ENCODE measurements around the gene SERPINA10.
"Not testable (repeated sequence)": the region's sequence is repeated elsewhere in the genome, so short reads cannot be mapped to it uniquely, and the experiment has no call there.

The SERPINA10 gene

GRCh38 chr14:94313991-94314655 lies 21.1 kb upstream of the SERPINA10 start:
- DNase-seq (ENCODE audit: low read depth) = no peak

DNA sequence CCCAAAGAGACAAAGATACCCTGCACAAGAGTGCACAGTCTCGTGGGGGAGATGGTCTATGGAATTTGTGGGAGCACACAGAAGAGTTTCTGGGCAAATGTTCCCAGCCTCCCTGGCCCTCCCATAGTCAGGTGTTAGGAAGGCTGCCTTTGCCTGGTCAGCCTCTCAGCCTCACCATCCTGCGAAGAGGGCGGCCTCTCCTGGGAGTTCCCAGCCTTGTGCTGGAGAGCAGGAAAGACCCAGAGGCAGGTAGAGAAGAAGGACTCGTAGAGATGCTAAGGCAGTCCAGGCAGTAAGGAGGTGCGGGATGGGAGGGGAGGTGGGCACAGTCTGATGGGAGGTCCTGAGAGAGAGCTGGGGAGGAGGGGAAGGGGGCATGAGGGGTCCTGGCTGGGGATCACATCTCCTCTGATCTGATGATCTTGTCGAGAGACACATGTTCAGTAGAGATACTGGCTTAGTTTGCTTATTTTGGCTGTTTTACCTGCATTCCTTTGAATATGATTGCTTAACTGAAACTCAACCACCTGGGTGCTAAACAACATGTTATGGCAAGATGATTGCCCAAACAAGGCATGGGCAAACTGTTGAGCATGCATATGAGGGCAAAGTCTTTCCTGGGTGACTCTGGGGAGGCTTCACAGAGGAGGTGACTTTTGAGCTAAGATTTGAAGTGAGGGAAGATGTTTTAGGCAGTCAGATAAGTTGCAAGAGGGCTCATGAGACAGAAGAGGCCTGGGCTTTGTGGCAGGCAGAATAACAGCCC lies 19.6 kb upstream of the SERPINA10 start:
- no peak for DNase-seq (ENCODE audit: low read depth)

DNA sequence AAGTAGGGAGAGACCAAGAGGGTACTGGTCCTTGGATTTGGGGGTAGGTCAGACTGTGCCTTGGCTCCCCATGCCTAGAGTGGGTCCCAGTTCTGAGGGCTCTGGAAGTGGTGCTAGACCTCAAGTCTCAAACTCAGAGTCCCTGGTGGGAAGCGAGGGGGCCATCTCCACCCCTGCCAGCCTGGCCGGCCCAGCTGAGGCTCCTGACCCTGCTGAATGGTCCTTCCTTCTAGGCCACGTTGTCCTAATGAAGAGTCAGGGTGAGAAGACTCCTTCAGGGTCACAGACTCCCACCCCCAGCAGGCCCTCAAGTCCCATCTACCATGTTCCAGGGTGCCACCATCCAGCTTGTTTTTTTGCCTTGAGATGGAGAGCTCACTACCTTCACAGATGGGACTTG lies 17.2 kb upstream of the SERPINA10 start:
- no peak for DNase-seq (ENCODE audit: low read depth)

GRCh38 chr14:94309721-94310120 lies 16.7 kb upstream of the SERPINA10 start:
- no peak for DNase-seq (ENCODE audit: low read depth)

DNA sequence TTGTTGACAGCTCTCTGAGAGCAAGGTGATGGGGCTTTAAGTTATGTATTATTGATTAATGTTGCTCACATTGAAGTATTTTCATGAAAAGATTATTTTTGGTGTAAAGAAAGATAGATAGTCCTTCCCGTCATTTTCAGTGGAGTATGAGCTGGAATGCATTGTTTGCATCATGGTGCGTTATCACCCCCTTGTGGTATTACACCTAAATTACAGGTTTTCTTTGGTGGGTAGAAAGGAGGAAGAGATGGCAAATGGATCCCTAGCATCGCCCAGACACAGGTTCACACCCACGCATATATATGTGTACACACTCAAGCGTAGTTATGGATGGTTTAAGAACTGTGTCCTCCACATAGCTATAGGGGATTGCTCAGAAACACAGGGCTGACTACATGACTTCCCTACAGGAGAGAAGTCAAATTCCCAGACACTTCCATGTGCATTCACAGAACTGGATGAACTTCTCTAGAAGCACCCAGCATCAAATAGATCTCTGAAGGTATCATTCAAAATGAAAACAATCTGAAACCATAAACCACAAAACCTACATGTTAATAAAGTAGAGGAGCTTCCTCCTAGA lies 14.4 kb upstream of the SERPINA10 start:
- DNase-seq (ENCODE audit: low read depth) = no peak

- no peak for DNase-seq (ENCODE audit: low read depth)
Measured at GRCh38 chr14:94306047-94306978, 13.2 kb upstream of the SERPINA10 start.

DNA sequence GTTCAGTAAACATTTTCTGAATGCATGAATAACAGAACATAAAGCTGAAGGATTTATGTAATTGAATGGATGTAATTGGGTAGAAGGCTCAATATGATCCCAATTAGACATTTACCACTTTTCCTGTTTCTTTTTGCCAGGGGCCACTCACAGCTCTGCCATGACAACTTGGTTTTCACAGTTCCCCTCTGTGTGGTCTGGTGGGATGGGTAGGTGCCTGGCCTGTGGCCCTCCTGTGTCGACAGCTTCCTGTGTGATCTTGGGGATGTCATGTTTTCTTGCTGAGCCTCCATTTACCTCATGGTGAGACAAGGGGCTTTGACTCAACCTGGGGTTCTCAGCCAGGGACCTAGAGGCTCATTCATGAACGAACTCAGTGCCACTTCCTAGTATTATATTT lies 12.6 kb upstream of the SERPINA10 start:
- DNase-seq (ENCODE audit: low read depth) = no peak

DNA sequence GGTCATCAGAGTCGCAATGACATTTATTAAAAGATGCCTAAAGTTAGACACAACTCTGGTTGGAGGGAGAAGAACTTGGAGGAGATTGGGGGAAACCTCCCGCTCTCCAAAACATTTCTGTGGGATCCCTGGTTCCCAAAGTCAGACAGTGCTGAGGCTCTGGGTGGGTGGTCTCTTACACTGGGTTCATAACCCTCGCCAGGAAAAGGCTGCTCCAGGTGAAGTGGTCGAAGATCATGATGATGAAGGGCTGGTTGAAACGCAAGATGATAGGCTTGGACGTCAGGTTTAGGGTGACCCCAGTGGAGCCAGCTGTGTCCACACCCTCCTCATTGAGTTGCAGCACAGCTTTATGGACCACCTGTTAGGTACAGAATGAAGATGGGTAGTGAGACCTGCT lies 11.2 kb upstream of the SERPINA10 start:
- DNase-seq (ENCODE audit: low read depth) = no peak

- DNase-seq (ENCODE audit: low read depth) = no peak
Measured at GRCh38 chr14:94303111-94303510, 10.0 kb upstream of the SERPINA10 start.

- DNase-seq (ENCODE audit: low read depth) = no peak
Measured at GRCh38 chr14:94298130-94298529, 5.1 kb upstream of the SERPINA10 start.

- DNase-seq (ENCODE audit: low read depth) = not testable (repeated sequence)
Measured at GRCh38 chr14:94296181-94296545, 3.1 kb upstream of the SERPINA10 start.

GRCh38 chr14:94295360-94296180 lies 2.5 kb upstream of the SERPINA10 start:
- no peak for DNase-seq (ENCODE audit: low read depth)

DNA sequence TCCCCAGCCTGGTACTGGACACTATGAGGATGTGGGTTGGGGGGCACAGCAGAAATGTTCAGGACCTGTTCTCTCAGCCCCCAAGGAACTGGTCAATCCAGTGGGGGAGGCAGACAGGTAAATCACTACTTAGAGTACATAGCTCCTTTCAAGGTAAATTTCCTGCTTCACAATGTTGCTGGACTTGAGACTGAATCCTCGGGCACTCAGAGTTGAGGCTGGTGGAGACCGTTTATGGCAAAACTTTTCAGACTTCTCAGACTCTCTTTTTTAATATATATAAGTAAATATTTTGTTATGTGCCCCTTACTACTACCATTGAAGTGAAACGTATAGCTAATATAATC lies 483 bp upstream of the SERPINA10 start:
- no peak for DNase-seq (ENCODE audit: low read depth)

DNA sequence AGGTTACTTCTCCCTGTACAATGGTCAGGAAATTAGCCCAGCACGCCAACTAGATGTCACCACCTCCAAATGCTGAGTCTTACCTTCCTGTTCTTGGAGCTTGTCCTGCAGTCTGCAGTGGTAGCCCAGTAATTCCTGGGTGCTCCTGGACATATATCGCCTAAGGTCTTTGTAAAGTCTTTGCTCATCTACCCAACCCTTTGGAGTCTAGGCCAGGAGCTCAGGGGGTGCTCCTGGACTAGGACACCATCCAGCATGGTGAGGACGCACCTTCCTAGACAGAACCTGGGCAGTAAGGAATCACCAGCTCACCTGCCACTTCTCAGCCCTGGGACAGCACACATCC lies 569 bp downstream of the SERPINA10 start:
- no peak for DNase-seq (ENCODE audit: low read depth)

DNA sequence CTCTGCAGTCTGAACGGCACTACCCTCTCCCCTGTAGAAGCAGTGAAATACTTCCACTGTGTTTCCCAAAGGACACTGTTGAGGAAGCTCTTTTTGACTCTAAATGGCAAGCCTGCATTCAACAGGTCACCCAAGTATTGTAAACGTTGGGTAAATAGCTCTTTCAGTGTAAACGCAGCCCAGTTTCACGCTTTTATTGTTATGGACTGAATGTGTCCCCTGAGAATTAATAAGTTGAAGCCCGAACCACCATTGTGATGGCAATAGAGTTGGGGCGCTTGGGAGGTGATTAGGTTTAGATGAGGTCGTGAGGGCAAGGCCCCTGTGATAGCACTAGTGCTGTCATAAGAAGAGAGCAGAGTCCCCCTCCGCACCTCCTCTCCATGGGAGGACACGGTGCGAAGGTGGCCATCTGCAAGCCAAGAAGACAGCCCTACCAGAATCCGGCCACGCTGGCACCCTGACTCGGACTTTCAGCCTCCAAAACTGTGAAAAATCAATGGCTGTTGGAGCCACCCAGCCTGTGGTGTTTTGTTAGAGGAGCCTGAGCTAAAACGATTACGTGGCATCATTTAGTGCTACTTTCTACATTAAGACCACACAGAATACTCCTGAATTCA lies 1.1 kb downstream of the SERPINA10 start:
- no peak for DNase-seq (ENCODE audit: low read depth)

GRCh38 chr14:94291159-94291905 lies 1.7 kb downstream of the SERPINA10 start:
- no peak for DNase-seq (ENCODE audit: low read depth)

DNA sequence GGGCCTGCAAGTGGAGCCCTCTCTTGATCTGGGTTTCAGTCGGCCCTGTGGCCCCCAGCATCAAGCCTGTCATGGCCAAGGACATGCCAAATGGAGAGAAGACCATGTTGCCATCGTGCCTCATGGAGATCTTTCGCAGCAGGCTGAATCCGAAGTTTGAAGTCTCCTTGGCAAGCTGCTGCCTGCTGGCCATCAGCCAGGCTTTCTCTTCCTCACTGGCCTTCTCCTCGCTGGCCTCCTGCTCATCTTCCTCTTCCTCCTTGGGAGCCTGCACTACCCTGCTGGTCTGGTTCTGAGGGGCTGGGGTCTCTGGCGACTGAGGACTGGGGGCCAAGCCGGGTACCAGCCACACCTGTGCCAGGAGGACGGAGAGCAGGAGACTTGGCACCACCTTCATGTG lies 2.9 kb downstream of the SERPINA10 start:
- no peak for DNase-seq (ENCODE audit: low read depth)

- DNase-seq (ENCODE audit: low read depth) = no peak
Measured at GRCh38 chr14:94288610-94289465, 4.2 kb downstream of the SERPINA10 start.

DNA sequence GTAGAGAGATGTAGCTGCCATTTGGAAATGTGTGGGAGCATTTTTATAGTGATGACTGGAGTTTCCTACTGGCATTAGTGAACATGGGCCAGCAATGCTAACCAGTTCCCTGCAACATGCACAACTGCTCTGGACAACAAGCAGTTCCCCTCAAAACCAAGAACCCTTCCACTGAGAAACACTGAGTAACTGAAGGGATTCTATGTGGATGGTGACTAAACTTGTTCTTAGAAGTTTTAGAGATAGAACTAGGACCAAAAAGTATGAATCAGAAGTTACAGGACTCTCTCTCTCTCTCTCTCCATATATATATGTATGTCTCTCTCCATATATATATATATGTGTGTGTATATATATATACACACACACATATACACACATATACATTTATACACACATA lies 7.9 kb downstream of the SERPINA10 start:
- DNase-seq (ENCODE audit: low read depth) = no peak

DNA sequence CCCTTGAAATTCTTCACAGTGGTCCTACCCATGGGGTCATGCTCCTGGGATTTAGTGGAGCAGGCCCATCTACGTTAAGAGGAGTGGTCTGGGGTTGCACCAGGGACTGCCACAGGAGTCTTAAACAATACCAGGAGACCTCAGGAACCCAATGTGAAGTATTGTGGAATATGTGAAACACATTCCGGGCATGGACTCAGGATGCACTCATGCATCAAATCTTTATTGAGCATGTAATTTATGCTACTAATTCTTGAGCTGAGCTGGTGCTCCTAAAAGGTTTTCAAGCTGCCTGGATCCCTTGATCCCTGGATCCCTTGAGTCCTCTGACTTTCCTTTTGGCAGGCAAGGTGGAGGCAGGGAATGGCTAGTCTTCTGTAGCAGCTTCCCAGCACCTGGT lies 8.8 kb downstream of the SERPINA10 start:
- no peak for DNase-seq (ENCODE audit: low read depth)

Measured in stimulated activated CD8-positive, alpha-beta memory T cell treated with anti-CD3 and anti-CD28 coated beads, Interleukin-12 subunit alpha, Interleukin-12 subunit beta, amount 100 ng/mL, for 4 hours (primary cell).